H9 (cell line): ENCODE measurements around the gene SOX13. TPM values are rescaled to one million over a fixed set of nuclear protein-coding genes. Genes with fewer than 3 reads are reported as not detected.

Experiments
- DNase-seq: peaks from one replicate; pipeline ENCODE4 v3.0.0-alpha.2; 2017
- H2AFZ ChIP-seq: one replicate; pipeline ENCODE4 v1.6.1; 2013; ENCODE audit warnings: mild to moderate bottlenecking, low read length, control low read depth, moderate library complexity
- H2AK5ac ChIP-seq: 2 replicates; pipeline ENCODE4 v1.6.1; 2013; ENCODE audit warnings: low read length, control low read depth, mixed read lengths; ENCODE audit not compliant: insufficient read length
- H2BK120ac ChIP-seq: one replicate; pipeline ENCODE4 v1.6.1; 2013; ENCODE audit warnings: low read depth, mild to moderate bottlenecking, low read length, control low read depth, inconsistent platforms; ENCODE audit not compliant: poor library complexity, severe bottlenecking
- H2BK12ac ChIP-seq: 2 replicates; pipeline ENCODE4 v1.6.1; 2013; ENCODE audit warnings: low read length, control low read depth, mixed read lengths, low read depth; ENCODE audit not compliant: insufficient read length
- H2BK15ac ChIP-seq: 2 replicates; pipeline ENCODE4 v1.6.1; 2013; ENCODE audit warnings: low read depth, low read length, control low read depth
- H2BK20ac ChIP-seq: one replicate; pipeline ENCODE4 v1.6.1; 2013; ENCODE audit warnings: low read depth, mild to moderate bottlenecking, low read length, control low read depth, inconsistent platforms; ENCODE audit not compliant: poor library complexity, severe bottlenecking
- H2BK5ac ChIP-seq: 2 replicates; pipeline ENCODE4 v1.6.1; 2013; ENCODE audit warnings: low read length, control low read depth, mixed read lengths; ENCODE audit not compliant: insufficient read length
- H3K14ac ChIP-seq: 2 replicates; pipeline ENCODE4 v1.6.1; 2013; ENCODE audit warnings: low read length, control low read depth; ENCODE audit not compliant: insufficient read depth
- H3K18ac ChIP-seq: 2 replicates; pipeline ENCODE4 v1.6.1; 2013; ENCODE audit warnings: low read depth, mild to moderate bottlenecking, mixed read lengths, low read length, control low read depth; ENCODE audit not compliant: insufficient read length
- H3K23ac ChIP-seq: 2 replicates; pipeline ENCODE4 v1.6.1; 2013; ENCODE audit warnings: low read length, control low read depth, mixed read lengths, low read depth; ENCODE audit not compliant: insufficient read length
- H3K23me2 ChIP-seq: 2 replicates; pipeline ENCODE4 v1.6.1; 2013; ENCODE audit warnings: low read depth, mild to moderate bottlenecking, mixed read lengths, low read length, control low read depth; ENCODE audit not compliant: insufficient read length, poor library complexity, severe bottlenecking
- H3K27ac ChIP-seq: 2 replicates; pipeline ENCODE4 v1.5.1; 2013; ENCODE audit warnings: low read length, control low read depth, mixed read lengths, low read depth; ENCODE audit not compliant: insufficient read length
- H3K27me3 ChIP-seq: 2 replicates; pipeline ENCODE4 v1.6.1; 2013; ENCODE audit warnings: low read length, control low read depth, inconsistent platforms; ENCODE audit not compliant: insufficient read depth
- H3K4ac ChIP-seq: 2 replicates; pipeline ENCODE4 v1.6.1; 2013; ENCODE audit warnings: low read depth, mild to moderate bottlenecking, control low read depth, inconsistent platforms, low read length, moderate library complexity
- H3K4me1 ChIP-seq: 2 replicates; pipeline ENCODE4 v1.6.1; 2013; ENCODE audit warnings: low read length, control low read depth, inconsistent platforms; ENCODE audit not compliant: insufficient read depth
- H3K4me2 ChIP-seq: 2 replicates; pipeline ENCODE4 v1.6.1; 2013; ENCODE audit warnings: low read length, control low read depth, mixed read lengths; ENCODE audit not compliant: insufficient read length, insufficient read depth
- H3K56ac ChIP-seq: 2 replicates; pipeline ENCODE4 v1.6.1; 2013; ENCODE audit warnings: low read depth, mild to moderate bottlenecking, mixed read lengths, low read length, control low read depth; ENCODE audit not compliant: insufficient read length
- H3K79me1 ChIP-seq: 2 replicates; pipeline ENCODE4 v1.6.1; 2013; ENCODE audit warnings: low read depth, mild to moderate bottlenecking, moderate library complexity, low read length, control low read depth, inconsistent platforms; ENCODE audit not compliant: insufficient read depth, poor library complexity, severe bottlenecking
- H3K79me2 ChIP-seq: 2 replicates; pipeline ENCODE4 v1.6.1; 2013; ENCODE audit warnings: low read length, control low read depth, inconsistent platforms; ENCODE audit not compliant: insufficient read depth
- H3K9ac ChIP-seq: 2 replicates; pipeline ENCODE4 v1.6.1; 2013; ENCODE audit warnings: low read length, control low read depth, mixed read lengths; ENCODE audit not compliant: insufficient read length; ENCODE audit errors: extremely low read depth
- H3K9me3 ChIP-seq: one replicate; pipeline ENCODE4 v1.6.1; 2013; ENCODE audit warnings: low read depth, low read length, inconsistent platforms; ENCODE audit not compliant: control insufficient read depth
- H3T11ph ChIP-seq: one replicate; pipeline ENCODE4 v1.6.1; 2013; ENCODE audit warnings: mild to moderate bottlenecking, low read length, control low read depth, inconsistent platforms
- H4K20me1 ChIP-seq: one replicate; pipeline ENCODE4 v1.6.1; 2013; ENCODE audit not compliant: control insufficient read depth, insufficient read length, insufficient read depth
- H4K5ac ChIP-seq: 2 replicates; pipeline ENCODE4 v1.6.1; 2013; ENCODE audit warnings: low read depth, mild to moderate bottlenecking, mixed read lengths, low read length, control low read depth; ENCODE audit not compliant: insufficient read length
- H4K8ac ChIP-seq: replicated peaks from 2 replicates; pipeline ENCODE4 v1.6.1; 2013; ENCODE audit warnings: low read length, control low read depth, mixed read lengths, low read depth; ENCODE audit not compliant: insufficient read length
- H4K91ac ChIP-seq: 2 replicates; pipeline ENCODE4 v1.6.1; 2013; ENCODE audit warnings: low read depth, mild to moderate bottlenecking, moderate library complexity, mixed read lengths, low read length, control low read depth; ENCODE audit not compliant: insufficient read length
- H3K27ac Mint-ChIP-seq, 3 experiments: 2 replicates in 2 of 3; 3 replicates in 1 of 3; pipeline ENCODE4 v1.8.0; 2020 to 2021; ENCODE audit warnings: mixed read lengths in 3 of 3, mild to moderate bottlenecking in 1 of 3, moderate library complexity in 1 of 3
- H3K27me3 Mint-ChIP-seq: 2 replicates; pipeline ENCODE4 v1.8.0; 2021; ENCODE audit warnings: low read depth, mild to moderate bottlenecking, moderate library complexity, mixed read lengths
- H3K36me3 Mint-ChIP-seq, 3 experiments: 2 replicates in 2 of 3; 3 replicates in 1 of 3; pipeline ENCODE4 v1.8.0; 2020 to 2021; ENCODE audit warnings: low read depth in 3 of 3, mixed read lengths in 3 of 3; ENCODE audit not compliant: insufficient read depth in 1 of 3
- H3K4me1 Mint-ChIP-seq, 2 experiments: 2 replicates each; pipeline ENCODE4 v1.8.0; 2020; ENCODE audit warnings: mixed read lengths in 2 of 2
- H3K4me3 Mint-ChIP-seq, 2 experiments: 2 replicates in 1 of 2; 3 replicates in 1 of 2; pipeline ENCODE4 v1.8.0; 2020 to 2021; ENCODE audit warnings: mild to moderate bottlenecking in 2 of 2, mixed read lengths in 2 of 2, moderate library complexity in 1 of 2
- H3K9me3 Mint-ChIP-seq, 2 experiments: 2 replicates in 1 of 2; 3 replicates in 1 of 2; pipeline ENCODE4 v1.8.0; 2020; ENCODE audit warnings: mild to moderate bottlenecking in 2 of 2, mixed read lengths in 2 of 2, moderate library complexity in 1 of 2
- CTCF ChIP-seq: fragments of 200-600 bp; sonication (generic); conservative IDR thresholded peaks from 3 replicates; pipeline ENCODE4 v1.8.0; 2021; ENCODE audit warnings: antibody characterized with exemption, mild to moderate bottlenecking
- WGBS: extraction: QIAGEN DNeasy Blood & Tissue Kit; methylation state at CpG from one replicate; pipeline ENCODE4 v1.1.7; 2013; ENCODE audit warnings: missing lambda C conversion rate, low lambda C conversion rate, mixed read lengths; ENCODE audit not compliant: insufficient read length; ENCODE audit errors: extremely low coverage; 5-methylcytosine and 5-hydroxymethylcytosine counted together
- total RNA-seq: library from RNA; stranded (reverse); gene quantifications from 2 replicates; pipeline ENCODE4 v1.2.1, GENCODE V29; 2021

Gene SOX13
- total RNA-seq, 1 experiment from 2014 or later, result 120 TPM

GRCh38 chr1:204043680-204044079, 29.2 kb upstream of the SOX13 start:
- no peaks in the 10 kb centered on the region for H3K23me2 ChIP-seq
- no peak overlapping the region for H2AK5ac ChIP-seq
- H4K8ac ChIP-seq, result no peak overlapping the region
- no peak overlapping the region for H2AFZ ChIP-seq
- no peak overlapping the region for H3K4me3 Mint-ChIP-seq
- H3K9me3 ChIP-seq, result no peaks in the 10 kb centered on the region
- no peak overlapping the region for H2BK12ac ChIP-seq
- H4K20me1 ChIP-seq, result no peaks in the 10 kb centered on the region
- no peak overlapping the region for H3K14ac ChIP-seq
- no peak for TF ChIP-seq CTCF
- H3K79me1 ChIP-seq, result no peaks in the 10 kb centered on the region
- H3K23ac ChIP-seq, result no peak overlapping the region
- DNase-seq, result no peak
- H3K18ac ChIP-seq, result no peak overlapping the region
- H3K4me2 ChIP-seq, result no peak overlapping the region
- no peak overlapping the region for H2BK20ac ChIP-seq
- H2BK15ac ChIP-seq, result no peak overlapping the region
- H3T11ph ChIP-seq, result no peak overlapping the region
- no peak overlapping the region for H3K56ac ChIP-seq
- H3K9ac ChIP-seq, result no peak overlapping the region
- peaks cover 0 to 5% of the 10 kb centered on the region in 2 experiments; a peak in 1 of 5 replicates for H3K9me3 Mint-ChIP-seq
- H2BK5ac ChIP-seq, result no peak overlapping the region
- no peak overlapping the region for H3K4ac ChIP-seq
- H3K27ac Mint-ChIP-seq, result no peak overlapping the region; a peak in 1 of 7 replicates
- no peak overlapping the region for H2BK120ac ChIP-seq
- peaks cover 6% of the 10 kb centered on the region for H3K27me3 Mint-ChIP-seq
- no peak overlapping the region for H4K91ac ChIP-seq
- no peaks in the 10 kb centered on the region for H3K27me3 ChIP-seq
- no peak overlapping the region for H4K5ac ChIP-seq
- no CpG with 5 or more reads among the region's 8 CpGs for WGBS
- peaks cover 11 to 19% of the 10 kb centered on the region in 2 experiments for H3K4me1 Mint-ChIP-seq
- H3K27ac ChIP-seq, result no peak overlapping the region
- H3K79me2 ChIP-seq, result no peaks in the 10 kb centered on the region
- no peaks in the 10 kb centered on the region for H3K4me1 ChIP-seq
- H3K36me3 Mint-ChIP-seq, result no peaks in the 10 kb centered on the region
